B cell (primary cell): ENCODE results near the gene NEBL.

ENCODE experiments used
- CTCF ChIP-seq: fragments of 200-600 bp; IDR thresholded peaks from one replicate; pipeline ENCODE4 v1.8.0; 2022; ENCODE audit warnings: antibody characterized with exemption, mild to moderate bottlenecking
- EZH2 ChIP-seq: IDR thresholded peaks from 2 replicates; pipeline ENCODE4 v1.6.1; 2012; ENCODE audit warnings: borderline replicate concordance, low read depth, mild to moderate bottlenecking, moderate library complexity, low read length; ENCODE audit not compliant: insufficient read depth, poor library complexity, severe bottlenecking

DNA sequence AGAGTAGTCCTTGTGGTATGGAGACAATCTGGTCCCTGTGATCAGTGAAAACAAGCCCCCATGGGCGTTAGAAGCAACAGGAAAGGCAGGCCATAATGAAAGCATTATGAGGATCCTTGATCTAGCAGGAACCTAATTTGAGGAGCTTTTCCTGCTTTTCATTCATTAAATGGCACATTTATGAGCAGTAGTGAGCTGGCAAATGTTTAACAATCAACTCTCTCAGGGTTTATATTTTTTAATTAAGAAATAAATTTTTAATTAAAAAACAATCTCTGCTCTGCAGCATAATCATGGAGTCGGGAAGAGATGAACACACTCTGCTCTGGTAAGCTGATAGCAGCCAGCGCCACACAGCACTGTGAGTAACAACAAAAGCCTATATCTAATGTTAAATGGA, 11.3 kb upstream of the NEBL start:
- TF ChIP-seq CTCF (no peak), EZH2 (no peak)
